K562 (cell line): ENCODE results near the gene SPTBN5. TPM values are rescaled to one million over a fixed set of nuclear protein-coding genes. Genes with fewer than 3 reads are reported as not detected.

Source experiments
- CREB1 ChIP-seq, 2 experiments: sonication (generic) in 1 of 2; formaldehyde crosslinking in 1 of 2; IDR thresholded peaks; 2 replicates each; pipeline versions ENCODE4 v1.6.1 to v1.8.0; 2012 to 2022; ENCODE audit warnings: inconsistent platforms in 1 of 2, mild to moderate bottlenecking in 1 of 2, missing genetic modification reagents in 1 of 2, moderate library complexity in 1 of 2
- GABPB1 ChIP-seq: sonication (generic); formaldehyde crosslinking; IDR thresholded peaks from 2 replicates; pipeline ENCODE4 v1.8.0; 2022; ENCODE audit warnings: mild to moderate bottlenecking, missing genetic modification reagents
- MED1 ChIP-seq: sonication (generic); formaldehyde crosslinking; IDR thresholded peaks from 2 replicates; pipeline ENCODE4 v1.8.1; 2023; ENCODE audit warnings: missing genetic modification reagents, borderline replicate concordance
- NFYB ChIP-seq: IDR thresholded peaks from 2 replicates; pipeline ENCODE4 v1.6.1; 2011; ENCODE audit warnings: mild to moderate bottlenecking, moderate library complexity; ENCODE audit not compliant: insufficient read length; ENCODE audit errors: extremely low read depth
- RBM39 ChIP-seq: fragments of 200-400 bp; formaldehyde crosslinking; optimal IDR thresholded peaks from 2 replicates; pipeline ENCODE3; 2018; ENCODE audit warnings: low read depth, low read length
- SUPT5H ChIP-seq: fragments of 450-650 bp; IDR thresholded peaks from 2 replicates; pipeline ENCODE4 v1.6.1; 2016
- ZBTB11 ChIP-seq, 3 experiments: fragments of 200-800 bp in 1 of 3; fragments of 250-450 bp in 1 of 3; fragments of 450-650 bp in 1 of 3; sonication (Bioruptor Pico) in 1 of 3; sonication (Bioruptor generic) in 1 of 3; formaldehyde crosslinking in 1 of 3; IDR thresholded peaks; 2 replicates each; pipeline versions ENCODE4 v1.6.1 to v1.8.0; 2016 to 2022; ENCODE audit warnings: mild to moderate bottlenecking in 2 of 3, missing genetic modification characterization in 2 of 3, missing compliant biosample characterization in 1 of 3, moderate library complexity in 1 of 3
- polyA plus RNA-seq, 8 experiments: library from polyadenylated mRNA; depleted of rRNA in 4 of 8; stranded (reverse) in 5 of 8; unstranded in 3 of 8; fragments of >200 nt; fragmentation: Nextera tagmentation in 2 of 8; fragmentation: Illumina TruSeq in 1 of 8; extraction: Ambion mirVana in 2 of 8; extraction: Trizol in 1 of 8; gene quantifications; 2 replicates each; pipeline versions ENCODE4 v1.2.1 to v1.2.3, GENCODE V29; 2011 to 2014; ENCODE audit warnings: inconsistent platforms in 1 of 8, missing spikeins in 1 of 8
- total RNA-seq, 7 experiments: library from RNA; depleted of rRNA in 6 of 7; stranded (reverse); fragments of >200 nt in 6 of 7; fragmentation: Illumina TruSeq in 2 of 7; extraction: Trizol in 2 of 7; gene quantifications; 2 replicates each; pipeline versions ENCODE4 v1.2.1 to v1.2.3, GENCODE V29; 2011 to 2021; ENCODE audit warnings: low replicate concordance in 1 of 7

SPTBN5 gene
- total and polyA plus RNA-seq, 9 of the 15 experiments (the other 6 are each of a cell fraction or from before 2014, with no cell fraction given): 0.02 TPM; not detected in 8

GRCh38 chr15:41827880-41828806 lies 65.7 kb downstream of the SPTBN5 start, which contains the start of gene JMJD7 (continued):
- TF ChIP-seq ZBTB11 (CRISPR knock-in tag; IDR thresholded peaks at IDR 0.05): peak in 1 of 3 experiments; percentile 54; a peak in 1 of 6 replicates
- TF ChIP-seq RBM39: peak; percentile 69
- TF ChIP-seq SUPT5H: peak; percentile 76
- TF ChIP-seq NFYB: no peak
- TF ChIP-seq GABPB1 (CRISPR knock-in tag): peak; percentile 33; the same call in 1 of the 2 replicates
- TF ChIP-seq MED1 (CRISPR knock-in tag): no peak
- no peak for TF ChIP-seq CREB1 (IDR thresholded peaks at IDR 0.05)
- 0 out of 2 replicates have a peak, but pooled peaks have one; percentile 27 for TF ChIP-seq CREB1 (CRISPR knock-in tag; IDR thresholded peaks at IDR 0.05)
